ENCODE results near the gene GRIN2C. TPM values are rescaled to one million over a fixed set of nuclear protein-coding genes. Genes with fewer than 3 reads are reported as not detected.
A peak's percentile ranks its signal among the peaks of the same experiment; 100 is the strongest.

Gene GRIN2C
- total RNA-seq, 1 donor from 2014 or later, result 0.57 TPM

DNA sequence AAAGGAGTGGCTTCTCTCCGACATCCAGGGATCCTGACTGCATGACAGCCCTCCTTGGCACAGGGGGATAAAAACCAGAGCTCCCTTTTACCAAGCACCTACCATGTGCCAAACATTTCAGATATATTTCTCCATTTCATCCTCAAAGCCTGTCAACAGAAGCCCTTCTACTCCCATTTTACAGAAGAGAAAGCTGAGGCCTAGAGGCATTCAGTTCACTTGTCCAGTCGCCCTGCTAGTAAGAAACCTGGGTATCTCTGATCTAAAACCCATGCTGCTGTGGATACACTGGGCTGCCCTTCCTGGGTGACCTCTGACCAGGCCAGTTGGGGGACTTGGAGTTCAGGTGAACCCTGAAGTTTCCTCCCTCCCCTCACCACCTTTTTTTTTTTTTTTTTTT lies 19.0 kb upstream of the GRIN2C start:
- Mint-ChIP-seq H3K4me3 (ENCODE audit: low read depth) (no peak overlapping the region), H3K9me3 (ENCODE audit: low read depth) (no peaks in the 10 kb centered on the region), H3K4me1 (ENCODE audit: low read depth) (peaks cover 18% of the 10 kb centered on the region), H3K36me3 (ENCODE audit: insufficient read depth) (no peaks in the 10 kb centered on the region), H3K27me3 (peaks cover 8% of the 10 kb centered on the region), H3K27ac (no peak overlapping the region)
- TF ChIP-seq, protein P1, sequence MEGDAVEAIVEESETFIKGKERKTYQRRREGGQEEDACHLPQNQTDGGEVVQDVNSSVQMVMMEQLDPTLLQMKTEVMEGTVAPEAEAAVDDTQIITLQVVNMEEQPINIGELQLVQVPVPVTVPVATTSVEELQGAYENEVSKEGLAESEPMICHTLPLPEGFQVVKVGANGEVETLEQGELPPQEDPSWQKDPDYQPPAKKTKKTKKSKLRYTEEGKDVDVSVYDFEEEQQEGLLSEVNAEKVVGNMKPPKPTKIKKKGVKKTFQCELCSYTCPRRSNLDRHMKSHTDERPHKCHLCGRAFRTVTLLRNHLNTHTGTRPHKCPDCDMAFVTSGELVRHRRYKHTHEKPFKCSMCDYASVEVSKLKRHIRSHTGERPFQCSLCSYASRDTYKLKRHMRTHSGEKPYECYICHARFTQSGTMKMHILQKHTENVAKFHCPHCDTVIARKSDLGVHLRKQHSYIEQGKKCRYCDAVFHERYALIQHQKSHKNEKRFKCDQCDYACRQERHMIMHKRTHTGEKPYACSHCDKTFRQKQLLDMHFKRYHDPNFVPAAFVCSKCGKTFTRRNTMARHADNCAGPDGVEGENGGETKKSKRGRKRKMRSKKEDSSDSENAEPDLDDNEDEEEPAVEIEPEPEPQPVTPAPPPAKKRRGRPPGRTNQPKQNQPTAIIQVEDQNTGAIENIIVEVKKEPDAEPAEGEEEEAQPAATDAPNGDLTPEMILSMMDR (IDR thresholded peaks at IDR 0.05; ENCODE audit: unreplicated experiment), result no peak
- no peak for DNase-seq (ENCODE audit: low spot score, unreplicated experiment)

DNA sequence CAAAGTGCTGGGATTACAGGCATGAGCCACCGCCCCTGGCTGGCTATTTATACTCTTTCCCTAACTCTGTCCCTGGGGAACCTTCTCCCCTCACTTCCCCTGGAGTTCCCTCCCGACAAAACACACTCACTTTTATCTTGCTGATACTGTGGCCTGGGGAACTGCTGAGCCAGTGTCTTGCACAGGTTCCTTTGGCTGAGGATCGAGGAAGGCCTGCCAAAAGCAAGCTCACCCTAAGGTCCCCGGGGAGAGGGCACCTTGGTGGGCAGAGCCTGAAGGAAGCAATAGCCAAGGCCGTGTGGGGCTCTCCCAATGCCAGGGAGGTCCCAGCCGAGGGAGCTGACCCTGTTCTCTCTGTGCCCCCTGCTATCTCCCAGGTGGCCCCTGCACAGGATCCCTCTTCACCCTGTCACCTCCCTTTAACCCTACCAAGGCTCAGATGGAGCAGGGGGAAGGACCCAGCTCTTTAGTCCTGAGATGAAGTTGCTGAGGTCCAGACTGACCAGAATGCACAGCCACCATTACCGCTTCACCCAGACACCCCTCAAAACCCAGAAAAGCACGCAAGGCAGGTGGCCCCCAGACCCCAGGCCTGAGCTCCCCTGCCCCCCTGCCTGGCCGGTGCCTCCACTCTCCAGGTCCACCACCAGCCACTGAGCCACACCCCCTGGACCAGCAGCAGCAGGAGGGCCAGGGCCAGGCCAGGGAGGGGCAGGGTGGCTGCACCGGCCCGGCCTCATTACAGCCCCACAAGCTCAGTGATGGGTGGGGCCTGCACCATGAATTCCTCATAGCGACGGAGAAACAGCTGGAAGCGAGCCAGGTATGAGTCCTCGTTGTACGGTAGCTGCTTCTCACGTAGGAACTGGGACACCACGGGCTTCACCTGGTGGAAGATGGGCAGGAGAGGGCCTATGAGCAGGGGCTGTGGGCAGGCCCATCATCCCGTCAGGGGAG lies 18.2 kb upstream of the GRIN2C start:
- Mint-ChIP-seq H3K4me3 (ENCODE audit: low read depth) (no peak overlapping the region), H3K36me3 (ENCODE audit: insufficient read depth) (no peaks in the 10 kb centered on the region), H3K27ac (peak overlapping the region; percentile 38), H3K27me3 (peaks cover 8% of the 10 kb centered on the region), H3K9me3 (ENCODE audit: low read depth) (no peaks in the 10 kb centered on the region), H3K4me1 (ENCODE audit: low read depth) (peaks cover 18% of the 10 kb centered on the region)
- DNase-seq (ENCODE audit: low spot score, unreplicated experiment), result no peak
- TF ChIP-seq, protein P1 (IDR thresholded peaks at IDR 0.05; ENCODE audit: unreplicated experiment), result no peak

DNA sequence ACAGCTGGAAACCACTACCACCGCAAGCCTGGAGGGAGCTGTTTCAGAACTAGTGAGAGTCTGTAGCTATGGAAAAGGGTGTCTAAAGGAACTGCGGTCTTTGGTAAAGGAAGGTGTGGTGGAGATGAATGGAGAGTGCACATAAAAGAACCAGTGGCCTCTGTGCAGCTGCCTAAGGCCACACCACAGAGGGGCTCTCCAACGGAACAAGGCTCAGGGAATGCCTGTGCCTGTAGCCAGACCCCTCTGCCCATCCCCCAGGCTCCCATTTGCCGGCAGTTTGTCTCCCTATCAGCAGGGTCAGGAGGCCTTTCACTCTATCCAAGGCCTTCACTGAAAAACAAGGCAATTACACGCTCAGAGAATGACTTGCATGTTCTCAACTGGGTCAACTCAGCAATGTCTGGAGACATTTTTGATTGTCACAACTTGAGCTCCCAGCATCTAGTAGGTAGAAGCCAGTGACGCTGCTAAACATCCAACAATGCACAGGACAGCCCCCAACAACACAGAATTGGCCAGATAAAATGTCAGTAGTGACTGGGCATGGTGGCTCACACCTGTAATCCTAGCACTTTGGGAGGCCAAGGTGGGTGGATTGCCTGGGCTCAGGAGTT lies 16.4 kb upstream of the GRIN2C start:
- no peak overlapping the region for H3K4me3 Mint-ChIP-seq (ENCODE audit: low read depth)
- H3K27ac Mint-ChIP-seq, result peak overlapping the region; percentile 71
- H3K27me3 Mint-ChIP-seq, result peaks cover 4% of the 10 kb centered on the region
- H3K9me3 Mint-ChIP-seq (ENCODE audit: low read depth), result no peaks in the 10 kb centered on the region
- H3K4me1 Mint-ChIP-seq (ENCODE audit: low read depth), result peaks cover 32% of the 10 kb centered on the region
- no peaks in the 10 kb centered on the region for H3K36me3 Mint-ChIP-seq (ENCODE audit: insufficient read depth)
- DNase-seq (ENCODE audit: low spot score, unreplicated experiment), result no peak
- TF ChIP-seq, protein P1 (IDR thresholded peaks at IDR 0.05; ENCODE audit: unreplicated experiment), result no peak

DNA sequence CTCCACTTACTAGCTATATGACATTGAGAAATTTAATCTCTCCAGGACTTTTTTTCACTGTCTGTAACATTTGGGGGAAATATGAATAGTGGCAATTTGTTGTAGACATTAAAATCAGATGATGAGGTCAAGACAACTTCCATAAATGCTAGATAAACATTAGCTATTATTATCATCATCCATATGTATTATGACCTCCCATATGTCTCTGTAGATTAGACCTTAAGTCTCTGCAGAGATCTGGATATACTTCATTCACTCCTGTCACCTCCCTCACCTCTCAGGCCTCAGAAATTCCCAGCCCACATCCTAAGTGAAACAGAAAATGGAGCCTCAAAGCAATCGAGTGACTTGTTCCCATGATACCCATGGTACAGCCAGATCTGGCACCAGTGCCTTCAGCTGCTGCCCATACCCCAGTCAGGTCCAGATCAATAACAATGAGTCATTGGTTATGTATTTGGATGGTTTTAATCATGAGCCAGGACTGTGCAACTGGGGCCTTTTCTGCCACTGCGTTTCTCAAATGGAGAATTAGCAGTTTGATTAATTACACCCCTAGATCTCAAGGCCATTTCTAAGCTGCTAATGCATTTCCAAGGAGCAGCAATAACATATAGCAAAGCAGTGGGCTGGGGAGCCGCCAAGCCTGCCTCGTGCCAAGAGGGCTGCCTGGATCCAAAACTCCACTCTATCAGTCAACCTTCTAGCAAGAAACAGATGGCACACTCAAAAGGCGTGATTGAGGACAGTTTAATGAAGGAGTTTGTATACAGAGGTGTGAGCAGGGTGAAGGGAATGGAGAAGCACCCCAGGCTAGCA lies 15.7 kb upstream of the GRIN2C start:
- H3K9me3 Mint-ChIP-seq (ENCODE audit: low read depth), result no peaks in the 10 kb centered on the region
- H3K36me3 Mint-ChIP-seq (ENCODE audit: insufficient read depth), result no peaks in the 10 kb centered on the region
- H3K4me1 Mint-ChIP-seq (ENCODE audit: low read depth), result peaks cover 32% of the 10 kb centered on the region
- peaks cover 4% of the 10 kb centered on the region for H3K27me3 Mint-ChIP-seq
- DNase-seq (ENCODE audit: low spot score, unreplicated experiment), result no peak
- H3K4me3 Mint-ChIP-seq (ENCODE audit: low read depth), result peak overlapping the region; percentile 13
- TF ChIP-seq, protein P1 (IDR thresholded peaks at IDR 0.05; ENCODE audit: unreplicated experiment), result no peak
- peak overlapping the region; percentile 71 for H3K27ac Mint-ChIP-seq

GRCh38 chr17:74874615-74875037 lies 14.9 kb upstream of the GRIN2C start:
- Mint-ChIP-seq H3K4me1 (ENCODE audit: low read depth) (peaks cover 32% of the 10 kb centered on the region), H3K27me3 (peaks cover under 1% of the 10 kb centered on the region), H3K27ac (peak overlapping the region; percentile 29), H3K36me3 (ENCODE audit: insufficient read depth) (no peaks in the 10 kb centered on the region), H3K9me3 (ENCODE audit: low read depth) (no peaks in the 10 kb centered on the region), H3K4me3 (ENCODE audit: low read depth) (no peak overlapping the region)
- TF ChIP-seq, protein P1 (IDR thresholded peaks at IDR 0.05; ENCODE audit: unreplicated experiment), result no peak
- no peak for DNase-seq (ENCODE audit: low spot score, unreplicated experiment)

Measured in progenitor cell of endocrine pancreas (in vitro differentiated cells).